LoVo (cell line): ENCODE results near the gene TMEM214.

Experiments used
- DNase-seq: peaks from one replicate; pipeline ENCODE4 v3.0.0-alpha.2; 2016; ENCODE audit warnings: low spot score

TMEM214 gene

DNA sequence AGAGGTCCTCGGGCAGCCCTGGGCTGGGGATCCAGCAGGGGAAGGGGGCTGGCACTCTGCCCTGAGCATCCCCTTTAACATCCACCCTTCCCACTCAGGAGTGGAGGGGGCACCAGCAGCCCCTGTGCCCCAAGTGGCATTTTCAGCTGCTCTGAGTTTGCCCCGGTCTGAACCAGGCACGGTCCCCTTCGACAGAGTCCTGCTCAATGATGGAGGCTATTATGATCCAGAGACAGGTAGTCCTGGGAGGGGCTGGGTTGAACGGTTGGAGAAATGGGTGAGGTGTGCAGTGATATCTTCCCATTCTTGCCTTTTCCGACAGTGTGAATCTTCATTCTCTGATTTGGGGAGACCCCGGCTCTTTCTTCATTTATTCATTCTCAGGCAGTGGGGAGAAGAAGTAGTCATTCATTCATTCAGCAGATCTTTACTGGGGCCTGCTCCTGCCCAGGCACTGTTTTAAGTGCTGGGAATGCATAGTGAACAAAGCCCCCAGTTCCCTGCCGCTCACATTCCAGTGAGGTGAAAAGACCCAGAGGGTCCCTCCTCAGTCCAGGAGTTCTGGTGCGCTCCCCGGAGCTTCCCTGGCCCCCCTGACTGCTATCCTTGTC is 52.4 kb downstream of the TMEM214 start:
- DNase-seq, result no peak

- peak; percentile 60 for DNase-seq
Measured at GRCh38 chr2:27085673-27086089, 52.9 kb downstream of the TMEM214 start.

DNA sequence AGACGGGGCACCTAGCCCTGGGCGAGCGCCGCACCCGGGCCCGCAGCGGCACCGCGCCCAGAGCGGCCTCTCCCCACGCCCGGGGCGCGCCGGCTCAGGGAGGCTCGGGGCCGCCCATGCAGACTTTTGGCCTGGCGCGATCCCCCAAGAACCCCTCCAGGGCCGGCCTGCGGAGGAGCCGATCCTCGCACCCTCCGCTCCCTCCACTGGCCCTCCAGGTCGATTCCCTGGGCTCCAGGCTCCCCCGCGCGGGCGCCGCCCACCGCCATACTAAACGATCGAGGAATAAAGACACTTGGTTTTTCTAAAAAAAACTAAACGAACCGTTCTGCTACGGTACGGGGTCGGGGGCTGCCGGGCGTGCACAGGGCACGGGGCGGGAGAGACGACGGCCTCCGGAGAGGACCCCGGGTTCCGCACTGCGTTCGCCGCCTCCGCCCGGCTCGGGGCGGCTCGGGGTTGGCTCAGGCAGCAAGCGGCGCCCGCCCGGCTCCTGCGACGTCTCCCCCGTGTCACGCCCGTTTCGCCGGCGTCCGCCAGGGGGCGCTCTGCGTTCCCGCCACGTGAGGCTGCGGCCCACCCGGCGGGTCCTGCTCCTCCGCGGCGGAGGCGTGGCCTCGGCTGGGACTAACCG is 53.4 kb downstream of the TMEM214 start:
- peak; percentile 97 for DNase-seq

- peak; percentile 45 for DNase-seq
Measured at GRCh38 chr2:27086724-27087593, 54.2 kb downstream of the TMEM214 start, which contains the start of gene KHK. Gene KHK (plus strand): TSS chr2:27086772. CDS start chr2:27087260, 488 bp downstream.

DNA sequence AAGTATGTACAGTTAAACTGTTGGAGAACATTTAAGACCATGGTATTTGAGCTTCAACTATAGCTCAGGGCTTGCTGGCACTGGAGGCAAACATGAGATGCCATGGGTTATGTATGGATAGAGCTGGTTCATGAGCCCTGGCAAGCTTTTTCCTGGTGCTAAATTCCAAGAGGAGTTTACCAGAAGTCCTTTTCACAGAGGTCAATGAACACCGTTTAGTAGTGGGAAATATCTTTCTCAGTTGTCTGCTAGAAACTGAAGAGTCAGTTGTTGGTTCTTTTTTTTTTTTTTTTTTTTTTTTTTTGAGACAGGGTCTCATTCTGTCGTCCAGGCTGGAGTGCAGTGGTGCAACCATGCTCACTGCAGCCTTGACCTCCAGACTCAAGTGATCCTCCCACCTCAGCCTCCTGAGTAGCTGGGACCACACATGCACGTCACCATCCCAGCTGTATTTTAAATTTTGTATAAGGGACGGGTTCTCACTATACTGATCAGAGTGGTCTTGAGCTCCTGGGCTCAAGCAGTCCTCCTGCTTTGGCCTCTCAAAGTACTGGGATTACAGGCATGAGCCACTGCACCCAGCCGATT is 55.2 kb downstream of the TMEM214 start:
- DNase-seq, result no peak

DNA sequence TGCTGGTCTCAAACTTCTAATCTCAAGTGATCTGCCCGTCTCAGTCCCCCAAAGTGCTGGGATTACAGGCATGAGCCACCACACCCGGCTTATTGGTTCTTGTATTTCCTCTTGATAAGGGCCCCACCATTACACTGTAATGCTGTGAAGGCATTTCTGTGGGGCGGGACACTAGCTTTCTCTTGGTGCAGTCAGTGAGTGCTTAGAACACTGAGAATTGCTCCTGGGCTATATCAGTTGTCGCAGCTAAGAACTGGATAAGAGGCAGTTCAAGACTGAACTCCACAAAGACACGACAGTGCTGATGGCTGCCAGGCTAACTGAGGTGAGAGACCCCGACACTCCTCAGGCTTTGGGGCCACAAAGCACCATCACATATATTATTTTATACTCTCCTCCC is 55.9 kb downstream of the TMEM214 start:
- no peak for DNase-seq

DNA sequence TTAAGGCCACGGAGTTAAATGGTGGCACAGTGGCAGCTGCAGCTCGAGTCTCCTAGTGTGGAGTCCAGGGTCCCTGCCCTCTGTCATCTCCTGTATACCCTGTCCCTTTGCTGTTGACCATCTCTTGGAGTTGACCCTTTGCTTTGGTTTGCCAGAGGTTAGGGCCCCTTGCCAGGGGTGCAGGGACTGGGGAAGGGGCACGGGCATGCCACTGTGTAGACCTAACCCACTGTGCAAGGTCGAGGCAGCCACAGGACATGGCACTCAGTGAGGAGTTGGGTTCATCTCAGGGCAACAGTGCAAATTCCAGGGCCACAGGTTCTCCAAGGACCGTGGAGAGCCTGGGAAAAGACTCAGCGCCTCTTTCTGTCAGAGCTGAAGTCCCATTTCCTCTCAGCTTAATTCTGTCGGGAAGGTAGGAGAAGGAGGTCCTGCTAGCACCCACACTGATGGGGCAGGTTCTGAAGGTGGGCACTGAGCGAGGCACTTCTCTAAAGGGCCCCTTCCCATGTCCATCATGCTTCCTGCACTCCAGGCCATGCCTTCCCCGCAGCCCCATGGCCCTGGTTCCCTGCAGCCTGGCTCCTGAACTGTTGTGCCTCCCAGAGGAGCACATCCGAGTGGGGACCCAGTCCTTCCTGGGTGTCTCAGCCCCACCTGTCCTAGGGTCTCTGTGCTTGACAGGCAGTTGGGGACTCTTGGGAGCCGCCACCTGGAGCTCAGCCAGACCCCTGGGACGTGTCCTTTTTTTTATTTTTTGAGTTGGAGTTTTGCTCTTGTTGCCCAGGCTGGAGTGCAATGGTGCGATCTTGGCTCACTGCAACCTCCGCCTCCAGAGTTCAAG is 56.6 kb downstream of the TMEM214 start:
- no peak for DNase-seq
